ENCODE results near the gene TAF4.
"Not testable (repeated sequence)": the region's sequence is repeated elsewhere in the genome, so short reads cannot be mapped to it uniquely, and the experiment has no call there.

TAF4 gene

GRCh38 chr20:62088258-62089127, 22.8 kb upstream of the TAF4 start:
- no peak for TF ChIP-seq CTCF (IDR thresholded peaks at IDR 0.05; ENCODE audit: low read depth, low read length, missing control alignments)
- H3K4me3 ChIP-seq (ENCODE audit: low read depth, low read length), result no peak overlapping the region
- DNase-seq (ENCODE audit: low read depth), result no peak

- no peak overlapping the region for H3K4me3 ChIP-seq (ENCODE audit: low read depth, low read length)
- TF ChIP-seq CTCF (IDR thresholded peaks at IDR 0.05; ENCODE audit: low read depth, low read length, missing control alignments), result no peak
- DNase-seq (ENCODE audit: low read depth), result no peak
Measured at GRCh38 chr20:62087632-62088031, 22.0 kb upstream of the TAF4 start.

GRCh38 chr20:62087227-62087626, 21.5 kb upstream of the TAF4 start:
- DNase-seq (ENCODE audit: low read depth), result no peak
- no peak overlapping the region for H3K4me3 ChIP-seq (ENCODE audit: low read depth, low read length)
- TF ChIP-seq CTCF (IDR thresholded peaks at IDR 0.05; ENCODE audit: low read depth, low read length, missing control alignments), result no peak

- TF ChIP-seq CTCF (IDR thresholded peaks at IDR 0.05; ENCODE audit: low read depth, low read length, missing control alignments), result no peak
- no peak for DNase-seq (ENCODE audit: low read depth)
Measured at GRCh38 chr20:62085206-62085605, 19.5 kb upstream of the TAF4 start.

GRCh38 chr20:62084224-62084623, 18.5 kb upstream of the TAF4 start:
- not testable (repeated sequence) for H3K4me3 ChIP-seq (ENCODE audit: low read depth, low read length); DNase-seq (ENCODE audit: low read depth)

More at GRCh38 chr20:62085206-62085605, 19.5 kb upstream of the TAF4 start:
- H3K4me3 ChIP-seq (ENCODE audit: low read depth, low read length), result no peak overlapping the region

GRCh38 chr20:62083312-62083711, 17.6 kb upstream of the TAF4 start:
- H3K4me3 ChIP-seq (ENCODE audit: low read depth, low read length), result no peak overlapping the region
- DNase-seq (ENCODE audit: low read depth), result no peak
- no peak for TF ChIP-seq CTCF (IDR thresholded peaks at IDR 0.05; ENCODE audit: low read depth, low read length, missing control alignments)

GRCh38 chr20:62080249-62080990, 14.7 kb upstream of the TAF4 start:
- DNase-seq (ENCODE audit: low read depth), result no peak
- no peak overlapping the region for H3K4me3 ChIP-seq (ENCODE audit: low read depth, low read length)

More at GRCh38 chr20:62080249-62080990, 14.7 kb upstream of the TAF4 start:
- no peak for TF ChIP-seq CTCF (IDR thresholded peaks at IDR 0.05; ENCODE audit: low read depth, low read length, missing control alignments)

Data from GM12864 (cell line).